SIG-M5 treated with dmso at 0.1 percent for 504 hours (cell line): ENCODE measurements around the gene CEP120.
"Not testable (repeated sequence)": the region's sequence is repeated elsewhere in the genome, so short reads cannot be mapped to it uniquely, and the experiment has no call there.

Experiments
- DNase-seq: peaks from one replicate; lab custom pipeline; 2025; ENCODE audit not compliant: unreplicated experiment; lab: John Stamatoyannopoulos, UW

Gene CEP120

DNA sequence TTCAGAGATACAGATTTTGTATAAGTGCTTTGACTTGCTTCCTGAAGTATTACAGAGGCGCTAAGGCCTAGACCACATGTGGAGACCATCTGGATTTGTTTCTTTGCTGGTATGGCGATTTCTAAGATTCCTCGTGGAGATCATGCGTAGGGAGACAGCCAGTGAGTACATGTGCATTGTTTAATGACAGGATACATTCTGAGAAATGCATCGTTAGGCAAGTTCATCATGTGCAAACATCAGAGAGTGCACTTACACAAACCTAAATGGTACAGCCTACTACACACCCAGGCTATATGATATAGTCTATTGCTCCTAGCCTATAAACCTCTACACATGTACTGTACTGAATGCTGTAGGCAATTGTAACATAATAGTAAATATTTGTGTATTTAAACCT is 16.5 kb upstream of the CEP120 start:
- no peak for DNase-seq

DNA sequence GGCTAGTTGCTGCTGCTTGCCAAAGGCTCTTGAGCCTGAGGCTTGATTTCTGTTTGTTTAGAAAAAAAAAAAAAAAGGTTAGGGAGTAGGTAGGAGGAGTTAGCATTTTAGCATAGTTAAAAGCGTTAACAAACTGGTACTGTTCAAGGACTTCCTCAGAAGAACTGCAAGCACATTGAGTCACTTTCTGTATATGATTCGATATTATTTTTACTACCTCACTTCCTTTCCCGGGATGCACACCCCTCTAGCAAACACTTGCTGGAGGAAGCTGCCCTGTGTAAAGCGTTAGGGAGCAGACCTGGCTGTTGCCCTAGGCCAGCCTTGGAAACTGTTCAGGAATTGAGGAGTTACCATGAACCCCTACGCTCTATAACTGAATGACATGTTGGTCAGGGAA is 15.7 kb upstream of the CEP120 start:
- DNase-seq = peak; percentile 52

DNA sequence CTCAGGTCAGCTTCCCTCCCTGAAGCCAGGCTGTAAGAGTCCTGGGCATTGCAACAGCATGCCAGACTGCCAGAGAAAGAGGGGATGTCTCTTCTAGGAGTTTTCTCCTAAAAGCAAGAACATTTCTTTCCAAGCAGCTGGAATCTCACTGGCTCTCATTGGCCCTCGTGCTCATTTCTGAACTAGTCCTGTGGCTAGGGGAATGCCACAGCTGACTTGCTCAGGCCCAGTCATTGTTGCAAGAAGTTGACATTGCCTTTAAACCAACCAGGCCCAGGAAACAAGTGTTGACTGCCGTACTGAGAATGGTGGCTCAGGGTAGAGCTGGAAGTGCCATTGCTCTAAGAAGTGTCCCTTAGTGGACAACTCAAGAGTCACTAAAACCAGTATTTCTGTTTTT is 15.0 kb upstream of the CEP120 start:
- DNase-seq = no peak

DNA sequence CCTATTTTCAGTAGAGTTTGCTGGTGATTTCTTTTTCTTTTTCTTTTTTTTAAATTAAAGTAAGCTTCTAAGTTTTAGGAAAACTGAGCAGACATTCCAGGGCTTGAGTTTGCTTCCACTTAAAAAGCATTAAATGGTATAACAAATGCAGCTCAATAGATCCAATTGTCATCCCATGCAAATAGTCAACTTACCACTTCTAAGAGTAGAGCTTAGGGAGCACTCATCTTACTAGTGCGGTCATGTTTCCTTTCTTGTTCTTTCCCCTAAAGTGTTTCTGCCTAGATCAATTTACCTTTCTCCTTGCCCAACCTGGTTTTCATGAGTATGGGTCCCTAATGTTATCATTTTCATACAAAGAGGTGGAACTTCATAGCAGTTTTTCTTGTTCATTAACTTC is 13.0 kb upstream of the CEP120 start:
- no peak for DNase-seq

DNA sequence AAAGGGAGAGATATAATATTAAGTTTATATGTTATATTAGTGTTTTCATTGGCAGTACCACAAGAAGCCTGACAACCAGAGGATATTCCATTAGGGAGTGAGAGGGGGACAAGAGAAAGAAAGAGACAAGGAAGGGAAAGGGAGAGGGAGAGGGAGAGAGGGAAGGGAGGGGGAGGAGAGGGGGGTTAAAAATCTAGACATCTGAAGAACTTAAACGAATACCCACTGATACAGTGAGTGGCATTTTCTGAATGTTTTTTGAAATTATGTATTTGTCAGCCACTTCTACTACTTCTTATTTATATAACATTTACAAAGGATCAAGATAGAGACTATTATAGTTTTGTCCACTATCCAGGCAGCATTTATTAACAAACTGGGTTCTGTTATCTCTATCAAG is 11.6 kb upstream of the CEP120 start:
- no peak for DNase-seq

DNA sequence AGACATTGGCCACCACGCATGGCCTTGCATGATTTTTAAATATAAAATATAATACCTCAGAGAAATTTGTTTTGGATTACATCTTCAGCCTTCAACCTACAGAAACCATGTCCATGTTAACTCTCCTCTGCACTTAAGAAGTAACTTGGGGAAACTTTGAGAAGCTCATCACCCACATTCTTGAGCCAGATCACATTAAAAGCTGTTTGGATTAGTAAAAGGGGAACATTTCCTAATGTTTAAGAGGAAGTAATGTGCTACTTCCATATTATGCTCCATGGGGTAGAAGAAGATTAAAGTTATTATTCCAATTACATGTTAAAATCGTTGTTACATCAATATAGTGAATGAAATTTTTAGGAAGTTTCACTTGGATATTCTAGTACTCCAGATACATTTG is 10.4 kb upstream of the CEP120 start:
- no peak for DNase-seq

DNA sequence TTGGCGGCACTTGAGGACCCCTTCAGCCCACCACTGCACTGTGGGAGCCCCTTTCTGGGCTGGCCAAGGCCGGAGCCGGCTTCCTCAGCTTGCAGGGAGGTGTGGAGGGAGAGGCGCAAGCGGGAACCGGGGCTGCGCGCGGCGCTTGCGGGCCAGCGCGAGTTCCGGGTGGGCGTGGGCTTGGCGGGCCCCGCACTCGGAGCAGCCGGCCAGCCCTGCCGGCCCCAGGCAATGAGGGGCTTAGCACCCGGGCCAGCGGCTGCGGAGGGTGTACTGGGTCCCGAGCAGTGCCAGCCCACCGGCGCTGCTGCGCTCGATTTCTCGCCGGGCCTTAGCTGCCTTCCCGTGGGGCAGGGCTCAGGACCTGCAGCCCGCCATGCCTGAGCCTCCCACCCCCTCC is 7.2 kb upstream of the CEP120 start:
- not testable (repeated sequence) for DNase-seq

DNA sequence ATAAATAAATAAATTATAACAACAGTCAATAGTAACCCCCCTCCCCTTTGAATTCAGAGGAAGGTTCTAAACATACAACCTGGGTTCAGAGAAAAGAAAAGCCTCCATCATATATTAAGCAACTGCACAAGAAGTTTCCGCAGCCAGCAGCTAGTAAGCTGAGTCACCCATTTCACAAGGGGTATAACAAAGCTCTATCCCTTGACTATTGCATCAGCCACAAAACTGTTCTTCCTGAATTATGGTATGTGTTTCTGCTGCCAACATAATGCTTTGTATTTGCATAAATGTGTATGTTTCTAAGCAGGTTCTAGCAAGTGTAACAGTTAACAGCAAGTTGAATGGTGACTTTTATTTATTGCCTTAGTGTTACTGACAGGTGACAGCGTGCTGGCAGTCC is 6.8 kb upstream of the CEP120 start:
- peak; percentile 99 for DNase-seq

DNA sequence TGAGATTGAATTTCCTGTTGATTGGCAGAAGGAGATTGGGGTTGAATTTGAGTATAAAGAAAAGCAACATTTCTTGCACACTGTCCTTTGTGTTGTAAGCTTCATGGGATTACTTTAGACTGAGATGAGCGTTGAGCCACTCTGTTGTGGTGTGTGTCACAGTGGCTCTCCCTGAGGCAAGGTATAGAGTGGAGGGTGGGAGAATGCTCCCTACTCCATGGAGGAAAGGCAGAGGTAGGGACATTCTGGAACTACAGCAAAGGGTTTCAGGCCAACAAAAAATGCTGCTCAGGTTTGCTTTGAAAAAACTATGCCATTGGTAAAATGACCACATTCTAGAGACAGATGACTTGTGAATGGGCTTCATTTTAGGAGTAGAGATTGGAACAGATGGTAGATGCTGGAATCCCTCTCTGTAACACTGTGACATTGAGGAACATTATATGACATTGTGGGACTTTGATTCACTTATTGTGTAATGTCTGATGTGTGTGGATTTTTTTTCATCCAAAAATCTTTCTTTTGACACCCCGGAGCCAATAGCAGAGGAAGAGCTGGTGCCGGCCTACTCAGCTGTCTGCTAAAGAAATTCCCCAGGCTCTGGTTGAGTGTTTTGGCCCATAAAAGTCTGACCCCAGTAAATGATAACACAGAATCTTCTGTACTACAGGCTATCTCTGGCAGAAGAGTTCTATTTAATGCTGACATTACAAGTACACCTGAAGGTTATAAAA is 6.2 kb upstream of the CEP120 start:
- peak; percentile 37 for DNase-seq

DNA sequence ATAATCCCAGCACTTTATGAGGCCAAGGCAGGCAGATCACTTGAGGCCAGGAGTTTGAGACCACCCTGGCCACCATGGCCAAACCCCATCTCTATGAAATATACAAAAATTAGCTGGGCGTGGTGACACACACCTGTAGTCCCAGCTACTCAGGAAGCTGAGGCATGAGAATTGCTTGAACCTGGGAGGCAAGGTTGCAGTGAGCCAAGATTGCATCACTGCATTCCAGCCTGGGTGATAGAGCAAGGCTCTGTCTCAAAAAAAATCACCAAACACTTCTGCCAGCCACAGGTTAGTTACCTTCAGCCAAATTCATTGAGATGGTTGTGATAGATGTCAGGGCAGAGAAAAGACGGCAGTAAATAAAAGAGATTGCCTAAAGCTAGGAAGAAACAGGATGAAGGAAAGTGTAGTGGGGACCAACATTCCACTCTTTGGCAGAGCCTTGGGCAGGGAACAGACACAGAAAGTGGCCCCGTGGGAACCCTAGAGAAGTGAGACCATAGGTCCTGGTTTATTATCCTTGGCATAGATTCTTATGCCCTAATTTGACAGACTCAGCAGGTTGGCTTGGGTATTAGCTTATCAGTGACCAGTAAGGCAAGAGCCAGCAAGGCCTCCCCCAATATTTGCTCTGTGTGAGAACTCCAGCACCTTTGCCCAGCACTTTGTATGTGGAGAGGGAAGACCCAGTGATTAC is 5.5 kb upstream of the CEP120 start:
- DNase-seq = no peak

DNA sequence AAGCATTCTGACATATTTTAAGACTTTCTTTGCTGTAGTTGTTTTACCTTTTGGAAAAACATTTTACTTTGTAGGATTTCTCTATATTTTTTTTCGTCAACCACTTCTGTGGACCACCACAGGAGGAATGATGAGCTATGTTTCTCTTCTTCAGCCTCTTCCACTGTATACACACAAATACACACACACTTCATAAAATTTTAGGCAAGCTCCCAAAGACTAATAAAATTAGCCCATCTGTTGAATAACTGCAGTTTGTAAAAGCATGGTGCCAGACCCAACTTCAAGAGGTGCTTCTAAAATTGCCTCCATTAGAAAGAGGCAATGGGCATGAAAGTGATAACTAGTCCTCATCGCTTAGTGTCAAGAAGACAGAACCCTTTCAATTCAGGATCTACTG is 4.1 kb upstream of the CEP120 start:
- no peak for DNase-seq

DNA sequence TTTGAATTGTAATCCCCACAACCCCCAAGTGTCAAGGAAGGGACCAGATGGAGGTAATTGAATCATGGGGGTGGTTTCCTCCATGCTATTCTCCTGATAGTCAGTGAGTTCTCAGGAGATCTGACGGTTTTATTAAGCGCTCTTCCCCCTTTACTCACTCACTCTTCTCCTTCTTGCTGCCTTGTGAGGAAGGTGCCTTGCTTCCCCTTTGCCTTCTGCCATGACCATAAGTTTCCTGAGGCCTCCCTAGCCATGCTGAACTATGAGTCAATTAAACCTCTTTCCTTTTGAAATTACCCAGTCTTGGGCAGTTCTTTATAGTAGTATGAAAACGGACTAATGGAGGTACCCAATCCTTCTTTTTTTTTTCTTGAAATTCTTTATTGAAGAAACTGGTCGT is 2.2 kb upstream of the CEP120 start:
- DNase-seq = no peak

DNA sequence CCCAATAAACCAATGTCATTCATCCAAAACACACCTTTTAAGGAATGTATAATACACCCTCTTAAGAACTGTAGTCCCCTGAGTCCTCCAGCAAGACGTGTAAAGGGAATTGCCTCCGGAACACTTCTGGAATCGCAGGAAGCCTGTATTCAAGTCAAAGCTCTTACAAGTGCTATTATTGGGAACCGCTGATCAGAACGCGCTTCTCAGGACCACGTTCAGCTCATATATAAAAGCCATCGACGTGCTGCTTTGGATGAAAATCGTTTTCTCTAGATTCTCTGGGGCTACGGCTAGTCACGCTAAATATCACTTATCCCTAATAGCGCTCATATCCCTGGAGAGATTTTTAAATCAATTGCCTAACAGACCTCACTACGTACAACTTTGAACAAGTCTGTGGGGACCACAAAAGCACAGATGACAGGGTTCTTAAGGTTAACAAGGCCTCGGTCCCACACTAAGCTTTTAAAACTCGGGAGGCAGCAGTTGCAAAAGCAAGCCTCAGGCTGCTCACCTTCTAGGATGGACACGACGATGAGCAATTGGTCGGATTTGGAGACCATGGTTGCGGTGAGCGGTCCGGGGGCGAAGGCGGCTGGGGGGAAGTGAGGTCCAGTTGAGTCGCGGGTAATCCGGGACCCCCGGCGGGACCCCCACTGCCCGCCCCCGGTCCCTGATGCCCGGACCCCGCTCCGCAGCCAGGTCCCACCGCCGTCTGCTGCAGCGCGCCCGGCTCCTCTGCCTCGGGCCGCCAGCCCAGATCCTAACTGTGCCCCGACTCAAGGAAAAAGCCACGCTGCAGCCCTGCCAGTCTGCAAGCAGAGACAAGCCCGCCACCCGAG is 548 bp downstream of the CEP120 start:
- peak; percentile 25 for DNase-seq

DNA sequence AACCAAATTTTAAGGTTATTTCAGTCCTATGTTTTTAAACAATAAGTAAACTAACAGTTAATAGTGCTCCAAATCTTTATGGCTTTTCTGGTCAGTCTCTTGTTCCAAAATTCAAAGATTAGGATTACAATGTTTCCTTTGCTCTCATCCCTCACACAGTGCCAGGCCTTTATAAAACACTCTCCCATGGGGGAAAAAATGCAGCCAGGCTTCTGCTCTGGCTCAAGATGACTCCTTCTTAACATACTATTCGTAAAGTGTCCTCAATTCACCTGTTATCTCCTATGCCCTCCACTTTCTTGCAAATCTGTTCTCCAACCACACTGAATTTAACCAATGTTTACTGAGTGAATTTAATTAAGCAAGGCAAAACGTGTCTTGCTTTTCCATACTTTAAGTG is 1.4 kb downstream of the CEP120 start:
- DNase-seq = no peak

DNA sequence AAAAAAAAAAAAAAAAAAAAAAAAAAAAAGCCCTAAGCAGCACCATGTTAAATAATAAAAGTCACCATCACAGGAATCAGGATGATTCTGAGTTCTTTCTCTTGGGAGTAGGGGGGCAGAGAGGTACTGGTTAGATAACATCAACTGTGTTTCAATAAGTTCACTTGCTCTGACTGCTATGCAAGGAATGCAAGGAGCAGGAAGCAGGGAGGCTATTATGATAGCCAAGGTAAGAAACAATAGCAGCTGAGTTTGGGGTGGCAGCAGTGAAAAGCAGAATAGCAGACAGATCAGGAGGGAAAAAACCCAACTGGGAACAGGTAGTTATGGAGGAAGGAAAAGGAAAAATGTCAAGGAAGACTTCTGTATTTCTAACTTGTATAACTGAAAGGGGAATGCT is 8.2 kb downstream of the CEP120 start:
- DNase-seq = no peak

DNA sequence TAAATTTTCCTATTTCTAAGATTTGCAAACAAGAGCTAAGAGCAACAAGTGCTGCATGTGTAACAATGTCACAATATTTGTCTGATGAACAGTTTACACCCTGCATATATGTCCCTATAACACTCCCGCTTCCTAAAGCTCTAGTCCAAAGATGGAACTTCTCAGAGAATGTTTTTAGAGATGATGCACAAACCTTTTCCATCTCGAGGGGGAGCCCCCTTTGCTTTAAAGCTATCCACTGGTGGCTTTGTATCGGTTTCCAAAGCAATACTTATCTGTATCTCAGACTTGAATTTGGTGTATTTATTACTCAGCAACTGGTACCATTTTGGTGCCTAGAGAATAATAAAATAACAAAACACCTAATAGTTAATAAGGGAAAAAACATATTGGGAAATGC is 11.0 kb downstream of the CEP120 start:
- DNase-seq = no peak

DNA sequence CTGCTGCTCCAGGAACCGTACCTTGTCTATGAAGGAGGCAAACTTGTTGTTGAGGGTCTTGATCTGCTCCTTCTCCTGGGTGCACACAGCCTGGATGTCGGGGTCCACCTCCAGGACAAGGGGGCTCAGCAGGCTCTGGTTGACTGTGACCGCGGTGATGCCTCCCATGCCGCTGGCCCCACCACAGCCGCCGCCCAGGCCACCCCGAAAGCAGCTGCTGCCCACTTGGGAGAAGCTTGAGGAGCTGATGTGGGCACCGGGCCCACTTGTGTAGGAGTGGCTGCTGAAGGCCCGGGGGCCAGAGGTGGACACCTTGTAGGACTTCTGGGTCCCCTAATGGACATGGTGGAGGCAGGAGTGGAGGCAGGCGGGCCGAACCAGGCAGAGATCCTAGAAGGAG is 21.2 kb downstream of the CEP120 start:
- DNase-seq = not testable (repeated sequence)

DNA sequence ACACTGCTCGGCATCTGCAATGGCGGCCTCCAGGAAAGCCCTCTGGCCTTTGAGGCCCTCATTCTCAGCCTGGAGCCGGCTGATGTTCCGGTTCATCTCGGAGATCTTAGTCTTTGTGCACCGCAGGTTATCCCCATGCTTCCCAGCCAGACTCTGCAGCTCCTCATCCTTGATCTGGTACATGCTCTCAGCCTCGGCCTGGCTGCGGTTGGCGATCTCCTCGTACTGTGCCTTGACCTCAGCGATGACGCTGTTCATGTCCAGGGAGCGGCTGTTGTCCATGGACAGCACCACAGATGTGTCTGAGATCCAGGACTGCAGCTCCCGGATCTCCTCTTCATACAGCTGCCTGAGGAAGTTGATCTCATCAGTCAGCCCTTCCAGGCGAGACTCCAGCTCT is 21.9 kb downstream of the CEP120 start:
- no peak for DNase-seq

DNA sequence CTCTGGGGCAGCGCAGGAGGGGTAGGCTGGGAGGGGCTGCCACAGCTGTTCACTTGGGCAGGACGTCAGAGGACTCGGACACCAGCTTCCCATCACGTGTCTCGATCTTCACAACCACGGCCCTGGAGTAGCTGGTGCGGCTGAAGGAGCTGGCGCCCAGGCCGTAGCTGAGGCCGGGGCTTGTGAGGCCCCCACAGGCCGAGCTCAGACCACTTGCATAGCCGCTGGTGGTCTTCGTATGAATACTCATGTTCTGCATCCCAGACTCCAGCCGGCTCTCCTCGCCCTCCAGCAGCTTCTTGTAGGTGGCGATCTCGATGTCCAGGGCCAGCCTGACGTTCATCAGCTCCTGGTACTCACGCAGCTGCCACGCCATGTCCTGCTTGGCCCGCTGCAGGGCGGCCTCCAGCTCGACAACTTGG is 22.3 kb downstream of the CEP120 start:
- DNase-seq = not testable (repeated sequence)

DNA sequence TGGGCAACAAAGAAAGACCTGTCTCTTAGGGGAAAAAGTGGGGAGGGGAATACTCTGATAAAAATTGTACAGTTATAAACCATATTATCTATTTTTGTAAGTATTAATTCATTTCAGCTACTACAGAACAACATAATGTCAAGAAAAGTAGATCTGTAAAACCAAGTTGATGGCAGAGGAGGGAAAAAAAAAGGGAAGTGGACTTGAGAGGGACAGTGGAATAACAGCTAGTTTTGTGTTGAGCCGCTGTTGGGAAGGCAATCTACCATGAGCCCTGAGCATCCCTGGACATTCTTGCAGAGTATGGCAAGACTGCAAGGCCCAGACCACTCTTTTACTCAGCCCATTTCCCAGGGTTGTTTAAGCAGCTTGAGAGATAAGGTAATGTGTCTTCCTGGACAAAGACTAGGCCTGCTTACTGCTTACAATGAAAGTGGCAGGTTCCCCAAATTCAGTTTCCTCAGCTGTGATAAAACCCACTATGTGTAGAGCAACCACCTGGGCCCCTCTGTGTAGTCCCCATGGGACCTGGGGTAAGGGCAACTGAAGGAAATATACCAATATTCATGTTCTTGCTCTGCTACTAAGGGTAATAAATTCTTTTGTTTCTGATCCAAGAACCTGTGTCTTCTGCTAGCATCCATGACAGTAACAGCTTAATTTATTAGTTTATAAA is 25.0 kb downstream of the CEP120 start:
- DNase-seq = no peak

DNA sequence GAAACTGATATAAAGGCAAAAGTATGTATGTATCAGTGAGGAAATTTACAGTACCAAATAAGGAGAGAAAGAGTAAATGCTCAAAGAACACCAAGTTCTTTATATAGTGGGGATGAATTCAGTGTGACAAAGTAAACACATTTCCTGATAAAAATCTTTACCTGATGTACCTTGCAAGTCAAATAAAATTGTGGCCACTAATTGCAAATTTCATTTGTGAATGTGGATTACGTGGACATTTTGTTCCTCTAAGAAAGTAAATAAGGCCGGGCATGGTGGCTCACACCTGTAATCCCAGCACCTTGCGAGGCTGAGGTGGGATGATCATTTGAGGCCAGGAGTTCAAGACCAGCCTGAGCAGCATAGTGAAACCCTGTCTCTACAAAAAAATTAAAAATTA is 25.7 kb downstream of the CEP120 start:
- DNase-seq = no peak
